ENCODE results near the gene GSTA4. TPM values are rescaled to one million over a fixed set of nuclear protein-coding genes. Genes with fewer than 3 reads are reported as not detected.
A peak's percentile ranks its signal among the peaks of the same experiment; 100 is the strongest.

GSTA4 gene
- total RNA-seq, 1 donor from 2014 or later = 10.9 TPM

DNA sequence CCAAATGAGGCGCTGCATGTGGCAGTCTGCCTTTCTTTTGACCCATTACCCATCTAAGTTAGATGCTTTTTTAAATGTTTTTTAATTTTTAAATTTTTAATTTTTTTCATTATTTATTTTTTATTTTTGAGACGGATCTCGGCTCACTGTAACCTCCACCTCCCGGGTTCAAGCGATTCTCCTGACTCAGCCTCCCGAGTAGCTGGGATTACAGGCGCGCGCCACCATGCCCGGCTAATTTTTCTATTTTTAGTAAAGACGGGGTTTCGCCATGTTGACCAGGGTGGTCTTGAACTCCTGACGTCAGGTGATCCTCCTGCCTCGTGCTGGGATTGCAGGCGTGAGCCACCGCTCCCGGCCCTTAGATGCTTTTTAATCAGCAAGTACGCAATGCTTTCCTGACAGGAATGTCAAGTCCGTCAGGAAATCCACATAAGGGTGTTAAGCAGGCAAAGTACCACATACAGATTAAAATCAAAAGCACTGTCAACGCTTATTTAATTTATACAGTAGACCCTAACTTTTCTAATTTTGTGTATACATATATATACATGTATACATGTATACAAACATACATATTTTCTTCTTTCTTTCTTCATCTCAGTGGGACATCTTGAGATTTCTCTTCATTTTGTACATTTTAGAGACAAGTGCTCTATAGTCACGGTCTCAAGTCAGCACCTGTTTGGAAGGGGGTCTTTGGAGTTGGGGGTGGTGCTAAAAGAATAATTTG is 995 bp upstream of the GSTA4 start:
- Histone ChIP-seq H4K20me1 (ENCODE audit: insufficient read depth, low read length) (no peaks in the 10 kb centered on the region), H3K4me3 (ENCODE audit: insufficient read depth, low read depth, low read length) (peak overlapping the region; percentile 12), H3K27me3 (ENCODE audit: insufficient read depth, low read length) (no peaks in the 10 kb centered on the region), H2AFZ (ENCODE audit: low read depth, low read length) (no peak overlapping the region), H3K79me2 (ENCODE audit: insufficient read depth, low read length) (peaks cover 30% of the 10 kb centered on the region), H3K4me1 (ENCODE audit: insufficient read depth, low read length) (peaks cover 20% of the 10 kb centered on the region), H3K9me3 (ENCODE audit: insufficient read depth, low read depth, low read length) (no peaks in the 10 kb centered on the region), H3K9ac (ENCODE audit: low read length) (no peak overlapping the region), H3K4me2 (ENCODE audit: low read length) (peak overlapping the region; percentile 67), H3K36me3 (ENCODE audit: insufficient read depth, low read length) (no peaks in the 10 kb centered on the region), H3K27ac (ENCODE audit: low read depth, low read length) (no peak overlapping the region)
- TF ChIP-seq EZH2 (IDR thresholded peaks at IDR 0.05; ENCODE audit: insufficient read depth, low read length) = no peak
- TF ChIP-seq, protein P1, sequence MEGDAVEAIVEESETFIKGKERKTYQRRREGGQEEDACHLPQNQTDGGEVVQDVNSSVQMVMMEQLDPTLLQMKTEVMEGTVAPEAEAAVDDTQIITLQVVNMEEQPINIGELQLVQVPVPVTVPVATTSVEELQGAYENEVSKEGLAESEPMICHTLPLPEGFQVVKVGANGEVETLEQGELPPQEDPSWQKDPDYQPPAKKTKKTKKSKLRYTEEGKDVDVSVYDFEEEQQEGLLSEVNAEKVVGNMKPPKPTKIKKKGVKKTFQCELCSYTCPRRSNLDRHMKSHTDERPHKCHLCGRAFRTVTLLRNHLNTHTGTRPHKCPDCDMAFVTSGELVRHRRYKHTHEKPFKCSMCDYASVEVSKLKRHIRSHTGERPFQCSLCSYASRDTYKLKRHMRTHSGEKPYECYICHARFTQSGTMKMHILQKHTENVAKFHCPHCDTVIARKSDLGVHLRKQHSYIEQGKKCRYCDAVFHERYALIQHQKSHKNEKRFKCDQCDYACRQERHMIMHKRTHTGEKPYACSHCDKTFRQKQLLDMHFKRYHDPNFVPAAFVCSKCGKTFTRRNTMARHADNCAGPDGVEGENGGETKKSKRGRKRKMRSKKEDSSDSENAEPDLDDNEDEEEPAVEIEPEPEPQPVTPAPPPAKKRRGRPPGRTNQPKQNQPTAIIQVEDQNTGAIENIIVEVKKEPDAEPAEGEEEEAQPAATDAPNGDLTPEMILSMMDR (IDR thresholded peaks at IDR 0.05; ENCODE audit: insufficient read depth, low read depth, low read length) = no peak
- peak overlapping the region; percentile 51 for H3K4me3 Mint-ChIP-seq (ENCODE audit: unreplicated experiment)
- no peaks in the 10 kb centered on the region for H3K9me3 Mint-ChIP-seq (ENCODE audit: unreplicated experiment)
- no peaks in the 10 kb centered on the region for H3K27me3 Mint-ChIP-seq (ENCODE audit: low read depth, unreplicated experiment)
- FAIRE-seq (no peak), DNase-seq (ENCODE audit: low read depth) (peak; percentile 87)
- no peak overlapping the region for H3K27ac Mint-ChIP-seq (ENCODE audit: unreplicated experiment)
- H3K4me1 Mint-ChIP-seq (ENCODE audit: low read depth, unreplicated experiment) = peaks cover 7% of the 10 kb centered on the region
- peaks cover 3% of the 10 kb centered on the region for H3K36me3 Mint-ChIP-seq (ENCODE audit: low read depth, unreplicated experiment)

DNA sequence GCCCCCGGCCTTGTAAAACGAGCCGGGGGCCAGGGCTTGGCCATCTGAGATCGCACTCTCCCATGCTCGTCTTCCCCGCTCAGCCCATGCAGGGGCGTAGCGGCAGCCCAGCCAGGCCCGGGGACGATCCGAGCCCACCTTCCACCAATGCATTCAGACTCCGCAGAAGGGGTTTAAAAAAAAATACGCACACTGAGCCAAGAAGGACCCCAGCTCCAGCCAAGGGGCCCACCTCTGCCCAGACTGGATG is 320 bp downstream of the GSTA4 start:
- Histone ChIP-seq H3K27ac (ENCODE audit: low read depth, low read length) (peak overlapping the region; percentile 97), H2AFZ (ENCODE audit: low read depth, low read length) (peak overlapping the region; percentile 65), H3K4me1 (ENCODE audit: insufficient read depth, low read length) (peaks cover 30% of the 10 kb centered on the region), H3K9ac (ENCODE audit: low read length) (peak overlapping the region; percentile 94), H3K27me3 (ENCODE audit: insufficient read depth, low read length) (no peaks in the 10 kb centered on the region), H4K20me1 (ENCODE audit: insufficient read depth, low read length) (no peaks in the 10 kb centered on the region), H3K36me3 (ENCODE audit: insufficient read depth, low read length) (no peaks in the 10 kb centered on the region), H3K4me3 (ENCODE audit: insufficient read depth, low read depth, low read length) (peak overlapping the region; percentile 81), H3K9me3 (ENCODE audit: insufficient read depth, low read depth, low read length) (no peaks in the 10 kb centered on the region), H3K79me2 (ENCODE audit: insufficient read depth, low read length) (peaks cover 31% of the 10 kb centered on the region), H3K4me2 (ENCODE audit: low read length) (peak overlapping the region; percentile 87)
- Mint-ChIP-seq H3K4me3 (ENCODE audit: unreplicated experiment) (peak overlapping the region; percentile 97), H3K36me3 (ENCODE audit: low read depth, unreplicated experiment) (peaks cover 4% of the 10 kb centered on the region), H3K9me3 (ENCODE audit: unreplicated experiment) (no peaks in the 10 kb centered on the region), H3K27me3 (ENCODE audit: low read depth, unreplicated experiment) (no peaks in the 10 kb centered on the region), H3K4me1 (ENCODE audit: low read depth, unreplicated experiment) (peaks cover 13% of the 10 kb centered on the region), H3K27ac (ENCODE audit: unreplicated experiment) (peak overlapping the region; percentile 100)
- no peak for TF ChIP-seq EZH2 (IDR thresholded peaks at IDR 0.05; ENCODE audit: insufficient read depth, low read length)
- TF ChIP-seq, protein P1 (IDR thresholded peaks at IDR 0.05; ENCODE audit: insufficient read depth, low read depth, low read length) = no peak
- FAIRE-seq (no peak), DNase-seq (ENCODE audit: low read depth) (no peak)

Measured in astrocyte (in vitro differentiated cells and primary cell).